Mesangial cell (primary cell): ENCODE measurements around the gene COG5. TPM values are rescaled to one million over a fixed set of nuclear protein-coding genes. Genes with fewer than 3 reads are reported as not detected.

Source experiments
- total RNA-seq: library from RNA; depleted of rRNA; stranded (reverse); fragments of >200 nt; gene quantifications from 2 replicates; pipeline ENCODE4 v1.2.3, GENCODE V29; 2015

Gene COG5
- total RNA-seq = 22.0 and 23.2 TPM in 2 replicates

DNA sequence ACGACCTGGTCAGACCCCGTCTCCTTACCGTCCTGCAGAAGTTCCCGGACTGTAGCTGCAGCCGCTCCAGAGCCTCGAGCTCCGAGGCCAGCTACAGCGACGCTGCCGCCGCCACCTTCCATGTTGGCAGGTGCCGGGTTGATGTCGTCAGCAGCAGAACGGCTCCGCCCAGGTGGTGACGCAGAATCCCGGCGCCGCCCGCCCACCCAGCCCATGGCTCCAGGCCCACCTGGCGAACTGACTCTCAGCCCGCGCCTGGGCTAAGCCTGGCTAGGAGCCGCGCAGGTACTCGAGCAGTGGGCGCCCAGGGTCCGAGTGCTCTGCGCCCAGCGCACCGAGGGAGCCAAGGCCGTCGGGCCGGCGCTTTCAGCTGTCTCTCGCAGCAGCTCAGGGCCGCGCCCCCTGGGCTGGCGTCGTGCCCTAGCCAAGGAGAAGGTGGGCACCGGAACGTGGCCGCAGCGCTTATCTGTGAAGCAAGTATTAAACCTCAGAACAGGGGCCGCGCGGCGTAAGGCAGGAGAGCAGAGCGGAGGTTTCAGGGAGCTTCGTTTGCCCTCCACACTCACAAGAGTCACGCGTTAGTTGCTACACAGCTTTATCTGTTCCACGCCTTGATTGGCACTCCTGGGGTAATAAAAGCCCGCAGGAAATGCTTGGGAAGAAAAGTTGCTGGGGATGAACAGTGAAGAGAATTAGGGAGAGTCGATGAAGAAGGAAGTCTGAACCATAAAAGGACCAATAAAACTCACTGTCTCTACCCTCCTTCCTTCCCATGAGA lies at the start of gene COG5, which contains the start of gene DUS4L:
TSS of gene COG5 (minus strand) at position 146 of the 778 bp plus-strand sequence. CDS start at position 122, 24 bp downstream.
TSS of gene DUS4L (plus strand) at position 197 of the 778 bp plus-strand sequence. CDS start 3,100 bp downstream, outside the sequence.

DNA sequence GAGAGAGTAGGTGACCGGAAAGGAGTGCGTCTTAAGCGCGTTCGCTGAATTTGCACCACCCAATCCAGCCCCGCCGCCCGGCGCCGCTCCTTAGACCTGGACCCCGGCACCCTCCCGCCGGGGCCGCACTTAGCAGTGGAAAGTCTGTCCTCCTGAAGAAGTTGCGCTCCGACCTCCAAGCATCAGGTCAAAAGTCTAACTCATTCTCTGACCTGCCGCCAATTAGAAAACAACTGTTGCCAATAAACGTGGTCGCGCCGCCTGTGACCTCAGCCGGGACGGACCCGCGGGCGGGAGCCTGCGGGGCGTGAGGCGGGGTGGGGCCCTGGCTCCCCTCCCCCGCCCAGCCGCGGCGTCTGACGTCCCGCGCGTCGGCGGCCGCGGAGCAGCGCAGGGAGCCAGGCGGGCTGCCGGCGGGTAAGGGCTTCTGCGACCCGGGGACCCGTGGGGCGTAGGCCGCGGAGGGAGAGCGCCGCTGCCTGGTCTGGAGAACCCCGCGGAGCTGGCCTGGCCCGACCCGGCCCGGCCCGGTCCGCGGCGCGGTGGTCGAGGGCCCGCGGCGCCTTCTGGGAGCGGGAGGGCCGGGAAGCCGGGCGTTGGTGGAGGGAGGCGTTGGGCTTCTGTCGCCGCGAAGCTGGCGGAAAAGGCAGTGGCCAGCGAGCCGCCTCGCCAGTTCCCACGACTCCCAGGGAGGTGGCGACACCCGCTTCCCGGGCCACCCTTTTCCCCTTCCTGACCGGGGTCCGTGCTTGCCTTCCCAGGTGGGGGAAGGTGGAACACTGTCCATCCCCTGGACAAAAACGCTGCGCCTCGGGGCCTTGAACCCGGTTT lies 16.4 kb upstream of the COG5 start, which contains the start of gene BCAP29:
TSS of gene BCAP29 (plus strand) at position 362 of the 831 bp plus-strand sequence. CDS start 527 bp downstream, outside the sequence.

DNA sequence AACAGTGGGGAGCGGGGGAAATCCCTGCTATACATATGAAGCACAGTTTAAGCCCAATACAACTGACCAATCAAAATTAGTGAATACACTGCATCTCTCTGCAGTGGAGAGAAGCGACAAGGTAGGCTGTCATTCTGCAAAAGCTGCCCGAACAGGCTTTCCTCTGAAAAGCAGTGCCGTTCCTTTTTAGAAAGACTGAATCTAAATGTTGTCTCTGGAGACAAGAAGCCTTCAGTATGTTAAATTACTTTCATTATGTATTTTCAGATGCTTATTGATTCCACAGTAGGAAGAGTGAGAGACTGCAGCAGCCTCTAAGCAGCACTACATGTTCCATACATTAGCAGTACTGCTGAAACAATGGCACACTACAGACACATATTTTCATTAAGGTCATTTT lies 93.8 kb downstream of the COG5 start, which contains the start of gene GPR22:
TSS of gene GPR22 (plus strand) at position 129 of the 400 bp plus-strand sequence. CDS start 4,004 bp downstream, outside the sequence.

GRCh38 chr7:107168233-107169119 lies 395.2 kb downstream of the COG5 start, which contains the start of gene HBP1:
HBP1 (plus strand) TSS chr7:107169003; CDS start chr7:107179894, 10,891 bp downstream.

Other genes with a start within 250 kb of the COG5 start
- not detected in 2 replicates for gene GPR22, start 93.9 kb downstream of the COG5 start, total RNA-seq
- 7.7 and 8.1 TPM in 2 replicates for gene DUS4L, start 51 bp upstream of the COG5 start, total RNA-seq
- 23.8 and 40.9 TPM in 2 replicates for gene BCAP29, start 16.3 kb upstream of the COG5 start, total RNA-seq
- gene SLC26A4, start 96.9 kb upstream of the COG5 start, total RNA-seq = under 0.01 and 0.25 TPM in 2 replicates
- gene CBLL1, start 180.2 kb upstream of the COG5 start, total RNA-seq = 13.0 and 16.1 TPM in 2 replicates
- gene SLC26A3, start 239.3 kb upstream of the COG5 start, total RNA-seq = not detected in 2 replicates